Erythroblast (primary cell): ENCODE results near the gene CLEC1A.

Source experiments
- GATA1 ChIP-seq: IDR thresholded peaks from 2 replicates; pipeline ENCODE4 v1.6.1; 2011; ENCODE audit warnings: low read depth, mild to moderate bottlenecking, control low read depth, low read length, moderate library complexity
- POLR2A ChIP-seq: IDR thresholded peaks from 2 replicates; pipeline ENCODE4 v1.6.1; 2011; ENCODE audit warnings: mild to moderate bottlenecking, low read length

DNA sequence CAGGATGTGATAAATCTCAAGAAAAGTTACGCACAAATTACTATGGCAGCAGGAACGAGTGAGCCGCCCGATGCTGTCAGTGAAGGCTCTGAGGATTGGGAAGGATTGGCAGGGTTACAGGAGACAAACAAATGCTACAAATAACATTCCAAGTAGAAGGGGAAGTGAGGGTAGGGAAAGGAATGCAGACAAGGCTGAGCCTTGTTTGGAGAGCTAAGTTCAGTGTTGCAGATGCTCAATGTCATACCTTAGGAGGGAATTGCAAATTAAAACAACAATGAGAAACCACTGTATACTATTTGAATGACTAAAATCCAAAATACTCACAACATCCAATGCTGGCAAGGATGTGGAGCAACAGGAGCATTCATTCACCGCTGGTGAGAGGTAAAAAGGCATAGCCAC is 67.0 kb downstream of the CLEC1A start:
- no peak for TF ChIP-seq POLR2A
- no peak for TF ChIP-seq GATA1
